ENCODE data around the gene MCCD1.
"Not testable (repeated sequence)": the region's sequence is repeated elsewhere in the genome, so short reads cannot be mapped to it uniquely, and the experiment has no call there.

DNA sequence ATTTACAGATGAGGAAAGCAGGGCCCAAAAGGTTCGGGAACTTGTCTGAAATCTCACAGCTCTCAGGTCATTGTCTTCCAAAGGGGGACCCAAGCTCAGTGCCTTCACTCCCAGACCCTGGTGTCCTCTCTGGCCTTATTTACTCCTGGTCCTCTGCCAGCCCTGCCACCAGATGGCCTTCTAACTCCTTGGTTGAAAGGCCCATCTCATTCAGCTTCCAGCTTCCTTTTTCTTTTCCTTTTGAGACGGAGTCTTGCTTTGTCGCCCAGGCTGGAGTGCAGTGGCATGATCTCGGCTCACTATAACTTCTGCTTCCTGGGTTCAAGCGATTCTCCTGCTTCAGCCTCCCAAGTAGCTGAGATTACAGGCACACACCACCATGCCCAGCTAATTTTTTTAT lies 22.6 kb downstream of the MCCD1 start:
- not testable (repeated sequence) for TF ChIP-seq ZNF232 (CRISPR knock-in tag; IDR thresholded peaks at IDR 0.05); SP1 (CRISPR knock-in tag; conservative IDR thresholded peaks at IDR 0.05)
- TF ChIP-seq, protein P1, sequence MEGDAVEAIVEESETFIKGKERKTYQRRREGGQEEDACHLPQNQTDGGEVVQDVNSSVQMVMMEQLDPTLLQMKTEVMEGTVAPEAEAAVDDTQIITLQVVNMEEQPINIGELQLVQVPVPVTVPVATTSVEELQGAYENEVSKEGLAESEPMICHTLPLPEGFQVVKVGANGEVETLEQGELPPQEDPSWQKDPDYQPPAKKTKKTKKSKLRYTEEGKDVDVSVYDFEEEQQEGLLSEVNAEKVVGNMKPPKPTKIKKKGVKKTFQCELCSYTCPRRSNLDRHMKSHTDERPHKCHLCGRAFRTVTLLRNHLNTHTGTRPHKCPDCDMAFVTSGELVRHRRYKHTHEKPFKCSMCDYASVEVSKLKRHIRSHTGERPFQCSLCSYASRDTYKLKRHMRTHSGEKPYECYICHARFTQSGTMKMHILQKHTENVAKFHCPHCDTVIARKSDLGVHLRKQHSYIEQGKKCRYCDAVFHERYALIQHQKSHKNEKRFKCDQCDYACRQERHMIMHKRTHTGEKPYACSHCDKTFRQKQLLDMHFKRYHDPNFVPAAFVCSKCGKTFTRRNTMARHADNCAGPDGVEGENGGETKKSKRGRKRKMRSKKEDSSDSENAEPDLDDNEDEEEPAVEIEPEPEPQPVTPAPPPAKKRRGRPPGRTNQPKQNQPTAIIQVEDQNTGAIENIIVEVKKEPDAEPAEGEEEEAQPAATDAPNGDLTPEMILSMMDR (IDR thresholded peaks at IDR 0.05): 0 out of 2 replicates have a peak, but pooled peaks have one; percentile 24
